Measurements from ENCODE around the gene GFOD1.

Gene GFOD1

GRCh38 chr6:13375360-13375878, 112.0 kb downstream of the GFOD1 start:
- DNase-seq (ENCODE audit: low spot score): no peak

DNA sequence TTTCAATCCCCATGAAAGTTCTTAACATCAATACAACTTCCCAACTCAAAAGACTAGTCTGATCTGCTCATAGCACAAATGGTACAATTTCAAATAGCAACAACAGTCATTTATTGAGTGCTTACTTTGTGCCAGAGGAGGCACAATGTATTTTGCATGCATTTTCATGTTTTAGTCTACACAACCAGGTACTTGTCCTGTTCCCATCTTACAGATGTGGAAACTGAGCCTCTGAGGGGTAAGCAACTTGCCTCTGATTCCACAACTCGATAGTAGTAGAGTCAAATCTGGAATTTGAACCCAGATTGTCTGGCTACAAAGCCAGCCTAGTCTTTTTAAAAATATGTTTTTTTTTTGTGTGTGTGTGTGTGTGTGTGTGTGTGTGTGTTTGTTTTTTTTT, 113.5 kb downstream of the GFOD1 start:
- no peak for DNase-seq (ENCODE audit: low spot score)

DNA sequence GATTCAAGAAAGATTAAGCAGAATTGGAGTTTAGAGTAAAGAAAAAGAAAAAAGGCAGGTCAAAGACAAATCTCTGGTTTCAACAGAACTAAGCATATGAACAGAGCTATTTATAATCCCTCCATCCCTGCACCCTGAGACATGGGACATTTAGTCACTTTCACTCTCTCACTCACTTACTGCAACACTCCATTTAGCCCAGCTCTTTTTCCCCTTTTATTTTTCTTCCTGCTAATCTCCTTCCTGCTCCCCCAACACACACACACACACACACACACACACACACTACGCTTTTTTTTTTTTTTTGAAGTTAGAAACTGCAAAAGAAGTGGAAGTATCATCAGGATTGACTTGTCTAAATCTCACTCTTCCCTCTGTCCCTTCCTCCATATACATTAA, 113.9 kb downstream of the GFOD1 start:
- DNase-seq (ENCODE audit: low spot score): no peak

- no peak for DNase-seq (ENCODE audit: low spot score)
Observed at GRCh38 chr6:13372688-13373487, 114.5 kb downstream of the GFOD1 start.

GRCh38 chr6:13372076-13372475, 115.3 kb downstream of the GFOD1 start:
- DNase-seq (ENCODE audit: low spot score): no peak

GRCh38 chr6:13371421-13372072, 115.9 kb downstream of the GFOD1 start:
- no peak for DNase-seq (ENCODE audit: low spot score)

GRCh38 chr6:13370623-13371022, 116.8 kb downstream of the GFOD1 start:
- no peak for DNase-seq (ENCODE audit: low spot score)

GRCh38 chr6:13369591-13369990, 117.8 kb downstream of the GFOD1 start:
- DNase-seq (ENCODE audit: low spot score): no peak

DNA sequence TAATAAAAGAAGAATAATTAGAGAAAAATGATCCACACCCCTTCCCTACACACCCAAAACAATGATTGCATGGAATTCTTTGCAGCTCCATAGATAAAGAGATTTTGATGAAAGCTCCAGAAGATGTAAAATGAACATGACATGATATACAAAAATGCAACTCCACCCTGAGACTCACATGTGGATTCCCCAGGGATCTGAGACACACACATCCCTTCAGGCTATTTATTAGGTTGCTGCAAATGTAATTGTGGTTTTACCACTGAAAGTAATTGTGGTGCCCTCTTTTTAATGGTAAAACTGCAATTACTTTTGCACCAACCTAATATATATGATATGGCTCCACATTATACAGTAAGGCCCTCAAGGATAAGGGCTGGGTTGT, 118.7 kb downstream of the GFOD1 start:
- DNase-seq (ENCODE audit: low spot score): no peak

DNA sequence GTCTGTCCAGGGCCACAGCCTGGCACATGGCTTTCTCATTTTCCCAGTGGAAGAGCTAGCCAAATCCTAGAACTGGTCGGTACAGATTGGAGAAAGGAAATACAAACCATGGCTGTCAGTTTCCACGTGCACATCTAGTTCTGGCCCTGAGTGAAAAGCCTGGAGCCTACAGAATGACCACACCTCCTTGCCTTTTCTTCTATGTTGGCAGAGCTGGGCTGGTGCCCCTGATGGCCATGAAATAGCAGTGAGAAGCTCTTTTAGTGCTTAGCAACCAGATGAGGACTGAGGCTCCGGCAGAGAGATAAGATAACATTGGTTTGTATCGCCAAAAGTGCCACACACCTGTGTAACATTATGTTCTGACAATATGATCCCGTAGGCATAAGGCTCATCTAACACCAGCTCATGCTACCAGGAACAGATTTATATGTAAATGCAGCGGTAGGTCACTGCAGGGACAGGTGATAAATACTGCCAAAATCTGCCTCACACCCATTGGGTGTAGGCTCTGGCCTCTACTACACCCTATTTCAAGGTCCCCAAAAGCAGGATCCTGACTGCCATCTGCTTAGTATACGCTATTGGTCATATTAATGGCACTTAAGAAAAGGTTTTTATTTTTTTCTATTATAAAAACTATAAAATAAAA, 119.2 kb downstream of the GFOD1 start:
- DNase-seq (ENCODE audit: low spot score): no peak

DNA sequence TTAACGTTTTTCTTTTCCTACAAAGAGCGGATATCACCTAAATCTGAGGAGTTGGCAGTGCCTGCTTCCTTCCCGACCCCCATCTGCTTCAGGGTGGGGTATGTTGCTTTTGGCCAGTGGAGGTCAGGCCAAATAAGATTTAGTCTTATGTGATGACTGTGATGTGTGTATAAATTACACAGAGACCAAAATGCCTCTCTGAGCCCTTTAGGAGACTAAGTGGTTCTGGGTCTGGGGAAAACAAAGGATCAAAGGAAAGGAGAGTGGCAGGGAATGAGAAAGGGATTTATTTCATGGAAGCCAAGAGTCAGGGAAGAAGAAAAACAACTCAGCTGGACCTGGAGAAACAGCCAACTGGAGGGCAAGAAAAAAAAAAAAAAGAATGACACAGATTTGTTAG, 120.0 kb downstream of the GFOD1 start:
- no peak for DNase-seq (ENCODE audit: low spot score)

GRCh38 chr6:13365320-13365719, 122.1 kb downstream of the GFOD1 start:
- DNase-seq (ENCODE audit: low spot score): no peak

DNA sequence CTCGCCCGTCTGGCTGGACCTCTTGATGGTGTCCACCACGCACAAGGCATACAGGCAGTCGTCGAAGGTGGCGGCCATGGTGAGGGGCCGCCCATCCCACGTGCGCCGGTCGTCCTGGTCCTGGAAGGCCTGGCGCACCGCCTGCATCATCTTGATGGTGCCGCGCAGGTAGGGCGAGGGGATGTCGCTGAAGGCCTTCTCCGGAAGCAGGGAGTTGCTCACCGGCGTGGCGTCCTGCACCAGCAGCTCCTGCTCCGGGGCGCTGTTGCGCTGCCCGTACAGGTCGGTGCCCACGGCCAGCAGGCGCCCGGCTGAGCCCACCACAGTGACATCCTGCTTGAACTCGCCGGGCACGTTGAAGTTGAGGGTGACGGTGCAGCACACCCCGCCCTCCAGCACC, 122.6 kb downstream of the GFOD1 start:
- DNase-seq (ENCODE audit: low spot score): no peak

- DNase-seq (ENCODE audit: low spot score): no peak
Observed at GRCh38 chr6:13362412-13362811, 125.0 kb downstream of the GFOD1 start.

DNA sequence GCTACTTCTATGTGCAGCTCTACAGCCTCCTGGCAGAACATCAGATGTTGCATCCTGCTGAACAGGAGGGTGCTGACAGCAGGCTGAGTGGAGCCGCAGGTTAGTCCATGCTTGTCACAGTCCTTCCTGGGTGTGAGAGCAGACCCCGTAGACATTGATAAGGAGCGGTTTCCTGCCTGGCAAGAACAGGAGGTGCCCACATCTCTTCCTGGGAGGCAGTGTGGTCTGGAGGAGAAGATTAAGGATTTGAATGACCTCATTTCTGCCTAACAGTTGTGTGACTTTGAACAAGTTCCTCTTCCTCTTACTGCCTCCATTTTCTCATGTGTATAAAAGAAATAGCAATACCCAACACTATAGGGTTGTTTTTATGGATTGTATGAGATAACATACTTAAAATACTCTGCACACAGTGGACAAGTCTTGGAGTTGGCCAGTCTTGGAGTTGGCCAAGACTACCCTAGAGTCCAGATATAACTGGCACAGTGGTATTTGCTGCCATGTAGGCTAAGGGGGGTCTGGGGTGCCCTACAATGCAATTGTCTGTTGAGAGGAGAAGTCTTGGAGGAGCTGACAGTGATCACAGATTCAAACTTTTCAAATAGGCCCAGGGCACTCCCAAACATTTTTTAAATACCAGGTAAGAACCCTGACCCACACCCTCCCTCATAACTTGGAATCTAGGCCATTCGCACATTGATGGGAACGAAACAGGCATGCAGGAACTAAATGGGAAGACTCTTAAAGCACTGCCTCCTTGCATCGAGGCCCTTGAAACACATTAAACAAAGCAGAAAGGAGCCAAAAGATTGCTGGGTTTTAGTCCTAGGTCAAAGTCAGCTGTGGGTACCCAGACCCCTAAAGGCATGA, 126.5 kb downstream of the GFOD1 start:
- DNase-seq (ENCODE audit: low spot score): no peak

- no peak for DNase-seq (ENCODE audit: low spot score)
Observed at GRCh38 chr6:13359287-13359686, 128.1 kb downstream of the GFOD1 start.

DNA sequence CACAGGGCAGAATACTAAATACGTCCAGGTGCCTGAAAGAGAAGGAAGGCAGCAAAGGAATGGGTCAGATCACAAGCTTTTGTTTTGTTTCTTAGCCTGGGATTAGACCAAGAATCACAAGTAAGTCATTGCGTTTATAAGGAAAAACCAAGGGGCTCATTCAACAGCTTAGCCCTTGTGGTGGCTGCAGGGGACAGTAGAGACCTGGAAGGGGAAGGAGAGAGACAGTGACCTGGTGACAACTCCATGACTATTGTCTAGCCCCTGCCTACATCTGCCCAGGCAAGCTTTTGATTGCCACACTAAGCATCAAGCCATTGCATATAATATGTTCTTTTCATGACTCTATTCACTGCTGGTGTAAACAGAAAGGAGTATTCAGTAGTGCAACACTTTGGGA, 128.9 kb downstream of the GFOD1 start:
- no peak for DNase-seq (ENCODE audit: low spot score)

- DNase-seq (ENCODE audit: low spot score): no peak
Observed at GRCh38 chr6:13357551-13358075, 129.8 kb downstream of the GFOD1 start.

DNA sequence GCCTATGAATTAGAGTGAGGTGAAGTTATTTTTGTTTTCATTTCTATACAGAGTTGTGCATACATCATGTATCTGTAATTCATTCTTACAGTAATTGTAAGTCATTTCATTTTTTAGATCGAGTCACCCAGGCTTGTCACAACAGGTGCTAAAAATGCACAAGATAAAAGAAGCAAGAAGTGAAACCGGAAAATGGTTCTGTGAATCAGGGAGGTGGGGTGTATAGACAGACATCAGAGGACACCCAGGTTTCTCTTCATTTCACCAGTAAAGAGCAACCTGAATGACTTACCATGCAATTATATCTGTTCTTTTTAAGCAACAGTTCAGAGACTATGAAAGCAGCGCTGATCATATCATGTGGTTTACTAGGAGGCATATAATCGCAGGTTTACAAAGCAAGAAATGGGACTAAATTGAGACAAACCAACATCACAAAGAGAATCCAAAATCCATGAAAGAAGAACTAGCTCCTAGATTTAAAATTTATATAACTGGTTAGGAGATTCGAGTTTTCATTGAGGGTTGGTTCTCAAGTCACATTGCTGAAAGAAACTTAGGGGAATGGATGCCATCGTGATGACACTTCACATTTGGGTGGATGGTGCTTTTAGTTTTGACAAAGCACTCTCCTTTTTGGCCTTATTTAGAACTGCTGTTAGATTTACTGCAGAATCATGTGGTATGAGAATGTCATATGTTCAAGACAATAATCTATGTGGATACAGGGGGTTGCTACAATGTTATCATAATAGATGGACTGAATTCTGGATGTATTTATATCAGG, 131.2 kb downstream of the GFOD1 start:
- DNase-seq (ENCODE audit: low spot score): no peak

GRCh38 chr6:13355043-13355945, 132.1 kb downstream of the GFOD1 start:
- DNase-seq (ENCODE audit: low spot score): no peak

Measured in hematopoietic multipotent progenitor cell treated with erythropoietin and hydrocortisone succinate and interleukin-3 and kit ligand, for 17 days (in vitro differentiated cells).